GM23338 (cell line): Measurements from ENCODE around the gene TBC1D30. TPM values are rescaled to one million over a fixed set of nuclear protein-coding genes. Genes with fewer than 3 reads are reported as not detected.

ENCODE experiments used
- ATAC-seq: fragments of 200-7000 bp; cut with Tn5 transposase; 3 replicates; pipeline ENCODE4 v1.9.1; 2020
- DNase-seq: peaks from one replicate; pipeline ENCODE4 v3.0.0-alpha.2; 2015; ENCODE audit warnings: low spot score
- H2AFZ ChIP-seq: fragments of 200-600 bp; sonication (generic); 2 replicates; pipeline ENCODE4 v1.8.0; 2016; ENCODE audit warnings: antibody characterized with exemption, mild to moderate bottlenecking, moderate library complexity
- H3F3A ChIP-seq: fragments of 200-600 bp; sonication (generic); replicated peaks from 2 replicates; pipeline ENCODE4 v1.8.0; 2017; ENCODE audit warnings: antibody characterized with exemption, mixed run types, low read depth
- H3K27ac ChIP-seq: fragments of 200-600 bp; sonication (generic); 2 replicates; pipeline ENCODE4 v1.6.1; 2016; ENCODE audit warnings: low read depth
- H3K27me3 ChIP-seq: fragments of 200-600 bp; sonication (generic); 2 replicates; pipeline ENCODE4 v1.8.0; 2016; ENCODE audit warnings: mild to moderate bottlenecking, mixed run types, moderate library complexity; ENCODE audit not compliant: insufficient read depth
- H3K36me3 ChIP-seq: fragments of 200-600 bp; sonication (generic); 2 replicates; pipeline ENCODE4 v1.8.0; 2016; ENCODE audit warnings: mild to moderate bottlenecking; ENCODE audit not compliant: insufficient read depth
- H3K4me1 ChIP-seq: fragments of 200-600 bp; sonication (generic); 2 replicates; pipeline ENCODE4 v1.8.0; 2016; ENCODE audit warnings: mild to moderate bottlenecking, moderate library complexity; ENCODE audit not compliant: insufficient read depth
- H3K4me2 ChIP-seq: fragments of 200-600 bp; sonication (generic); 2 replicates; pipeline ENCODE4 v1.7.1; 2017; ENCODE audit warnings: mixed run types
- H3K4me3 ChIP-seq: fragments of 200-600 bp; sonication (generic); 2 replicates; pipeline ENCODE4 v1.6.1; 2016; ENCODE audit warnings: mixed run types
- H3K79me2 ChIP-seq: fragments of 200-600 bp; sonication (generic); replicated peaks from 2 replicates; pipeline ENCODE4 v1.8.0; 2017; ENCODE audit warnings: mild to moderate bottlenecking; ENCODE audit not compliant: insufficient read depth
- H3K9me2 ChIP-seq: fragments of 200-600 bp; sonication (generic); 2 replicates; pipeline ENCODE4 v1.8.0; 2017; ENCODE audit not compliant: insufficient read depth
- H4K20me1 ChIP-seq: fragments of 200-600 bp; sonication (generic); replicated peaks from 2 replicates; pipeline ENCODE4 v1.8.0; 2017; ENCODE audit warnings: mild to moderate bottlenecking; ENCODE audit not compliant: insufficient read depth
- H3K27ac Mint-ChIP-seq: 2 replicates; pipeline ENCODE4 v1.8.0; 2020; ENCODE audit warnings: inconsistent platforms, mild to moderate bottlenecking, moderate library complexity, mixed read lengths
- H3K27me3 Mint-ChIP-seq: 3 replicates; pipeline ENCODE4 v1.8.0; 2022; ENCODE audit warnings: low read depth, mild to moderate bottlenecking, moderate library complexity, mixed read lengths, inconsistent platforms; ENCODE audit not compliant: insufficient read depth, poor library complexity
- H3K36me3 Mint-ChIP-seq: 3 replicates; pipeline ENCODE4 v1.8.0; 2021; ENCODE audit warnings: low read depth, mild to moderate bottlenecking, inconsistent platforms, moderate library complexity, mixed read lengths
- H3K4me1 Mint-ChIP-seq: 3 replicates; pipeline ENCODE4 v1.8.0; 2020; ENCODE audit warnings: mild to moderate bottlenecking, inconsistent platforms, mixed read lengths
- H3K4me3 Mint-ChIP-seq: 3 replicates; pipeline ENCODE4 v1.8.0; 2021; ENCODE audit warnings: moderate library complexity, mild to moderate bottlenecking, inconsistent platforms, mixed read lengths
- H3K9me3 Mint-ChIP-seq: 3 replicates; pipeline ENCODE4 v1.8.0; 2020; ENCODE audit warnings: moderate library complexity, mild to moderate bottlenecking, inconsistent platforms, mixed read lengths
- CREB1 ChIP-seq: fragments of 250-450 bp; sonication (Bioruptor Pico); IDR thresholded peaks from 2 replicates; pipeline ENCODE4 v1.5.0; 2020; ENCODE audit warnings: low read depth, mild to moderate bottlenecking, moderate library complexity
- EZH2 ChIP-seq: fragments of 200-600 bp; sonication (generic); IDR thresholded peaks from one replicate; pipeline ENCODE4 v1.8.0; 2017; ENCODE audit warnings: antibody characterized with exemption, mild to moderate bottlenecking, low read depth; ENCODE audit not compliant: unreplicated experiment
- EZH2phosphoT487 ChIP-seq: fragments of 200-600 bp; sonication (generic); IDR thresholded peaks from one replicate; pipeline ENCODE4 v1.8.1; 2018; ENCODE audit warnings: antibody characterized with exemption; ENCODE audit not compliant: unreplicated experiment
- JUNB ChIP-seq: IDR thresholded peaks from one replicate; pipeline ENCODE4 v1.6.1; 2016; ENCODE audit warnings: antibody characterized with exemption; ENCODE audit not compliant: unreplicated experiment
- NANOG ChIP-seq: IDR thresholded peaks from 2 replicates; pipeline ENCODE4 v1.6.1; 2016; ENCODE audit warnings: antibody characterized with exemption, borderline replicate concordance
- POLR2AphosphoS5 ChIP-seq: IDR thresholded peaks from 2 replicates; pipeline ENCODE4 v1.6.1; 2016; ENCODE audit warnings: antibody characterized with exemption, low read depth
- STAT1 ChIP-seq: IDR thresholded peaks from one replicate; pipeline ENCODE4 v1.6.1; 2016; ENCODE audit warnings: antibody characterized with exemption; ENCODE audit not compliant: unreplicated experiment
- ZNF114 ChIP-seq: fragments of 250-450 bp; sonication (Bioruptor Pico); IDR thresholded peaks from 2 replicates; pipeline ENCODE4 v1.5.0; 2020; ENCODE audit warnings: mild to moderate bottlenecking, moderate library complexity
- ZNF331 ChIP-seq: fragments of 250-450 bp; sonication (Bioruptor Pico); IDR thresholded peaks from 2 replicates; pipeline ENCODE4 v1.5.0; 2020; ENCODE audit warnings: low read depth, mild to moderate bottlenecking, moderate library complexity
- polyA plus RNA-seq: library from polyadenylated mRNA; unstranded; fragments of >200 nt; fragmentation: Nextera tagmentation; extraction: Ambion mirVana; gene quantifications from 2 replicates; pipeline ENCODE4 v1.2.1, GENCODE V29; 2016
- total RNA-seq: library from RNA; depleted of rRNA; stranded (reverse); fragments of >200 nt; shearing (Covaris generic); gene quantifications from 2 replicates; pipeline ENCODE4 v1.2.3, GENCODE V29; 2014
- TF ChIP-seq, protein P1 (sequence below): IDR thresholded peaks from one replicate; pipeline ENCODE4 v1.6.1; 2018; ENCODE audit warnings: antibody characterized with exemption; ENCODE audit not compliant: unreplicated experiment
- TF ChIP-seq, protein P2 (sequence below), 2 experiments: fragments of 200-600 bp in 1 of 2; sonication (generic) in 1 of 2; conservative IDR thresholded peaks; 2 replicates each; pipeline versions ENCODE4 v1.5.1 to v1.6.1; 2016 to 2017; ENCODE audit warnings: antibody characterized with exemption in 2 of 2, low read depth in 2 of 2, mild to moderate bottlenecking in 2 of 2, moderate library complexity in 1 of 2
- TF ChIP-seq, protein P3 (sequence below): IDR thresholded peaks from 2 replicates; pipeline ENCODE4 v1.6.1; 2016; ENCODE audit warnings: antibody characterized with exemption
- TF ChIP-seq, protein P4 (sequence below): fragments of 250-450 bp; sonication (Bioruptor Pico); IDR thresholded peaks from 2 replicates; pipeline ENCODE4 v1.5.0; 2020; ENCODE audit warnings: mild to moderate bottlenecking, moderate library complexity

TBC1D30 gene
- total and polyA plus RNA-seq, 2 experiments from 2014 or later = 2.9 to 9.6 TPM

DNA sequence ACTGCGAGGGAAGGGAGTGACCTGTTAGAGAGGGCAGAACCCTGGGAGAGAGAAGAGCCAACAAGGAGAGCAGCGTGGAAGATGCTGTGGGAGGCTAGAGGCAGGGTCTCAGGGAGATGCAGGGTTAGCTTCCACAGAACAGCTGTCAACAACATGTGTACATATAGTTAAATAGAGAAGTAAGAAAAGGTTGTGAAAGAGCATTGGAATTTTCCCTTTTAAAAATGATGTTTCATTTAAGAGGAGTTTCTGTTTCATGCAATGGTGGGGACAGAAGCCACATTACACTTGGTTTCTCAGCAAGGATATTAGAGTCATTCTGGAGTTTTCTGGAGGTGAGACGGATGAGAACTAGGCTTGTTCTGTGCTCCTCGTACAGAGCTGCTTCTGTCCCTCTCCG is 23.8 kb upstream of the TBC1D30 start:
- Histone ChIP-seq H3K79me2 (no peaks in the 10 kb centered on the region), H3K27ac (no peak overlapping the region), H3K4me1 (no peaks in the 10 kb centered on the region), H3K9me2 (no peaks in the 10 kb centered on the region), H3F3A (no peaks in the 10 kb centered on the region), H3K27me3 (no peaks in the 10 kb centered on the region), H3K36me3 (no peaks in the 10 kb centered on the region), H4K20me1 (no peaks in the 10 kb centered on the region), H3K4me3 (no peak overlapping the region), H2AFZ (no peak overlapping the region), H3K4me2 (no peak overlapping the region)
- TF ChIP-seq ZNF331 (CRISPR knock-in tag) (no peak), JUNB (no peak), EZH2 (no peak), CREB1 (CRISPR knock-in tag) (no peak), STAT1 (no peak), EZH2phosphoT487 (no peak), POLR2AphosphoS5 (no peak), NANOG (no peak), ZNF114 (CRISPR knock-in tag) (no peak)
- TF ChIP-seq, protein P1, sequence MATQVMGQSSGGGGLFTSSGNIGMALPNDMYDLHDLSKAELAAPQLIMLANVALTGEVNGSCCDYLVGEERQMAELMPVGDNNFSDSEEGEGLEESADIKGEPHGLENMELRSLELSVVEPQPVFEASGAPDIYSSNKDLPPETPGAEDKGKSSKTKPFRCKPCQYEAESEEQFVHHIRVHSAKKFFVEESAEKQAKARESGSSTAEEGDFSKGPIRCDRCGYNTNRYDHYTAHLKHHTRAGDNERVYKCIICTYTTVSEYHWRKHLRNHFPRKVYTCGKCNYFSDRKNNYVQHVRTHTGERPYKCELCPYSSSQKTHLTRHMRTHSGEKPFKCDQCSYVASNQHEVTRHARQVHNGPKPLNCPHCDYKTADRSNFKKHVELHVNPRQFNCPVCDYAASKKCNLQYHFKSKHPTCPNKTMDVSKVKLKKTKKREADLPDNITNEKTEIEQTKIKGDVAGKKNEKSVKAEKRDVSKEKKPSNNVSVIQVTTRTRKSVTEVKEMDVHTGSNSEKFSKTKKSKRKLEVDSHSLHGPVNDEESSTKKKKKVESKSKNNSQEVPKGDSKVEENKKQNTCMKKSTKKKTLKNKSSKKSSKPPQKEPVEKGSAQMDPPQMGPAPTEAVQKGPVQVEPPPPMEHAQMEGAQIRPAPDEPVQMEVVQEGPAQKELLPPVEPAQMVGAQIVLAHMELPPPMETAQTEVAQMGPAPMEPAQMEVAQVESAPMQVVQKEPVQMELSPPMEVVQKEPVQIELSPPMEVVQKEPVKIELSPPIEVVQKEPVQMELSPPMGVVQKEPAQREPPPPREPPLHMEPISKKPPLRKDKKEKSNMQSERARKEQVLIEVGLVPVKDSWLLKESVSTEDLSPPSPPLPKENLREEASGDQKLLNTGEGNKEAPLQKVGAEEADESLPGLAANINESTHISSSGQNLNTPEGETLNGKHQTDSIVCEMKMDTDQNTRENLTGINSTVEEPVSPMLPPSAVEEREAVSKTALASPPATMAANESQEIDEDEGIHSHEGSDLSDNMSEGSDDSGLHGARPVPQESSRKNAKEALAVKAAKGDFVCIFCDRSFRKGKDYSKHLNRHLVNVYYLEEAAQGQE = no peak
- TF ChIP-seq, protein P2, sequence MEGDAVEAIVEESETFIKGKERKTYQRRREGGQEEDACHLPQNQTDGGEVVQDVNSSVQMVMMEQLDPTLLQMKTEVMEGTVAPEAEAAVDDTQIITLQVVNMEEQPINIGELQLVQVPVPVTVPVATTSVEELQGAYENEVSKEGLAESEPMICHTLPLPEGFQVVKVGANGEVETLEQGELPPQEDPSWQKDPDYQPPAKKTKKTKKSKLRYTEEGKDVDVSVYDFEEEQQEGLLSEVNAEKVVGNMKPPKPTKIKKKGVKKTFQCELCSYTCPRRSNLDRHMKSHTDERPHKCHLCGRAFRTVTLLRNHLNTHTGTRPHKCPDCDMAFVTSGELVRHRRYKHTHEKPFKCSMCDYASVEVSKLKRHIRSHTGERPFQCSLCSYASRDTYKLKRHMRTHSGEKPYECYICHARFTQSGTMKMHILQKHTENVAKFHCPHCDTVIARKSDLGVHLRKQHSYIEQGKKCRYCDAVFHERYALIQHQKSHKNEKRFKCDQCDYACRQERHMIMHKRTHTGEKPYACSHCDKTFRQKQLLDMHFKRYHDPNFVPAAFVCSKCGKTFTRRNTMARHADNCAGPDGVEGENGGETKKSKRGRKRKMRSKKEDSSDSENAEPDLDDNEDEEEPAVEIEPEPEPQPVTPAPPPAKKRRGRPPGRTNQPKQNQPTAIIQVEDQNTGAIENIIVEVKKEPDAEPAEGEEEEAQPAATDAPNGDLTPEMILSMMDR (conservative IDR thresholded peaks at IDR 0.05; ENCODE audit: low read depth in 2 of 2) = no peak
- TF ChIP-seq, protein P3, sequence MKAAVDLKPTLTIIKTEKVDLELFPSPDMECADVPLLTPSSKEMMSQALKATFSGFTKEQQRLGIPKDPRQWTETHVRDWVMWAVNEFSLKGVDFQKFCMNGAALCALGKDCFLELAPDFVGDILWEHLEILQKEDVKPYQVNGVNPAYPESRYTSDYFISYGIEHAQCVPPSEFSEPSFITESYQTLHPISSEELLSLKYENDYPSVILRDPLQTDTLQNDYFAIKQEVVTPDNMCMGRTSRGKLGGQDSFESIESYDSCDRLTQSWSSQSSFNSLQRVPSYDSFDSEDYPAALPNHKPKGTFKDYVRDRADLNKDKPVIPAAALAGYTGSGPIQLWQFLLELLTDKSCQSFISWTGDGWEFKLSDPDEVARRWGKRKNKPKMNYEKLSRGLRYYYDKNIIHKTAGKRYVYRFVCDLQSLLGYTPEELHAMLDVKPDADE = no peak
- TF ChIP-seq, protein P4, sequence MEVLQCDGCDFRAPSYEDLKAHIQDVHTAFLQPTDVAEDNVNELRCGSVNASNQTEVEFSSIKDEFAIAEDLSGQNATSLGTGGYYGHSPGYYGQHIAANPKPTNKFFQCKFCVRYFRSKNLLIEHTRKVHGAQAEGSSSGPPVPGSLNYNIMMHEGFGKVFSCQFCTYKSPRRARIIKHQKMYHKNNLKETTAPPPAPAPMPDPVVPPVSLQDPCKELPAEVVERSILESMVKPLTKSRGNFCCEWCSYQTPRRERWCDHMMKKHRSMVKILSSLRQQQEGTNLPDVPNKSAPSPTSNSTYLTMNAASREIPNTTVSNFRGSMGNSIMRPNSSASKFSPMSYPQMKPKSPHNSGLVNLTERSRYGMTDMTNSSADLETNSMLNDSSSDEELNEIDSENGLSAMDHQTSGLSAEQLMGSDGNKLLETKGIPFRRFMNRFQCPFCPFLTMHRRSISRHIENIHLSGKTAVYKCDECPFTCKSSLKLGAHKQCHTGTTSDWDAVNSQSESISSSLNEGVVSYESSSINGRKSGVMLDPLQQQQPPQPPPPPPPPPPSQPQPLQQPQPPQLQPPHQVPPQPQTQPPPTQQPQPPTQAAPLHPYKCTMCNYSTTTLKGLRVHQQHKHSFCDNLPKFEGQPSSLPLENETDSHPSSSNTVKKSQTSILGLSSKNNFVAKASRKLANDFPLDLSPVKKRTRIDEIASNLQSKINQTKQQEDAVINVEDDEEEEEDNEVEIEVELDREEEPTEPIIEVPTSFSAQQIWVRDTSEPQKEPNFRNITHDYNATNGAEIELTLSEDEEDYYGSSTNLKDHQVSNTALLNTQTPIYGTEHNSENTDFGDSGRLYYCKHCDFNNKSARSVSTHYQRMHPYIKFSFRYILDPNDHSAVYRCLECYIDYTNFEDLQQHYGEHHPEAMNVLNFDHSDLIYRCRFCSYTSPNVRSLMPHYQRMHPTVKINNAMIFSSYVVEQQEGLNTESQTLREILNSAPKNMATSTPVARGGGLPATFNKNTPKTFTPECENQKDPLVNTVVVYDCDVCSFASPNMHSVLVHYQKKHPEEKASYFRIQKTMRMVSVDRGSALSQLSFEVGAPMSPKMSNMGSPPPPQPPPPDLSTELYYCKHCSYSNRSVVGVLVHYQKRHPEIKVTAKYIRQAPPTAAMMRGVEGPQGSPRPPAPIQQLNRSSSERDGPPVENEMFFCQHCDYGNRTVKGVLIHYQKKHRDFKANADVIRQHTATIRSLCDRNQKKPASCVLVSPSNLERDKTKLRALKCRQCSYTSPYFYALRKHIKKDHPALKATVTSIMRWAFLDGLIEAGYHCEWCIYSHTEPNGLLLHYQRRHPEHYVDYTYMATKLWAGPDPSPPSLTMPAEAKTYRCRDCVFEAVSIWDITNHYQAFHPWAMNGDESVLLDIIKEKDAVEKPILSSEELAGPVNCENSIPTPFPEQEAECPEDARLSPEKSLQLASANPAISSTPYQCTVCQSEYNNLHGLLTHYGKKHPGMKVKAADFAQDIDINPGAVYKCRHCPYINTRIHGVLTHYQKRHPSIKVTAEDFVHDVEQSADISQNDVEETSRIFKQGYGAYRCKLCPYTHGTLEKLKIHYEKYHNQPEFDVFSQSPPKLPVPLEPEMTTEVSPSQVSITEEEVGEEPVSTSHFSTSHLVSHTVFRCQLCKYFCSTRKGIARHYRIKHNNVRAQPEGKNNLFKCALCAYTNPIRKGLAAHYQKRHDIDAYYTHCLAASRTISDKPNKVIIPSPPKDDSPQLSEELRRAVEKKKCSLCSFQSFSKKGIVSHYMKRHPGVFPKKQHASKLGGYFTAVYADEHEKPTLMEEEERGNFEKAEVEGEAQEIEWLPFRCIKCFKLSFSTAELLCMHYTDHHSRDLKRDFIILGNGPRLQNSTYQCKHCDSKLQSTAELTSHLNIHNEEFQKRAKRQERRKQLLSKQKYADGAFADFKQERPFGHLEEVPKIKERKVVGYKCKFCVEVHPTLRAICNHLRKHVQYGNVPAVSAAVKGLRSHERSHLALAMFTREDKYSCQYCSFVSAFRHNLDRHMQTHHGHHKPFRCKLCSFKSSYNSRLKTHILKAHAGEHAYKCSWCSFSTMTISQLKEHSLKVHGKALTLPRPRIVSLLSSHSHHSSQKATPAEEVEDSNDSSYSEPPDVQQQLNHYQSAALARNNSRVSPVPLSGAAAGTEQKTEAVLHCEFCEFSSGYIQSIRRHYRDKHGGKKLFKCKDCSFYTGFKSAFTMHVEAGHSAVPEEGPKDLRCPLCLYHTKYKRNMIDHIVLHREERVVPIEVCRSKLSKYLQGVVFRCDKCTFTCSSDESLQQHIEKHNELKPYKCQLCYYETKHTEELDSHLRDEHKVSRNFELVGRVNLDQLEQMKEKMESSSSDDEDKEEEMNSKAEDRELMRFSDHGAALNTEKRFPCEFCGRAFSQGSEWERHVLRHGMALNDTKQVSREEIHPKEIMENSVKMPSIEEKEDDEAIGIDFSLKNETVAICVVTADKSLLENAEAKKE (CRISPR knock-in tag) = no peak
- Mint-ChIP-seq H3K36me3 (no peaks in the 10 kb centered on the region), H3K27me3 (peaks cover 4% of the 10 kb centered on the region), H3K4me3 (no peak overlapping the region), H3K9me3 (no peaks in the 10 kb centered on the region), H3K4me1 (no peaks in the 10 kb centered on the region), H3K27ac (no peak overlapping the region)
- ATAC-seq (no peak), DNase-seq (no peak)
